SH-SY5Y (cell line): ENCODE results near the gene TOR1AIP1.

Experiments used
- GATA2 ChIP-seq: IDR thresholded peaks from 2 replicates; pipeline ENCODE4 v1.6.1; 2011; ENCODE audit warnings: mild to moderate bottlenecking, low read depth, low read length
- GATA3 ChIP-seq: IDR thresholded peaks from 2 replicates; pipeline ENCODE4 v1.6.1; 2011; ENCODE audit warnings: low read depth, mild to moderate bottlenecking, low read length, moderate library complexity

DNA sequence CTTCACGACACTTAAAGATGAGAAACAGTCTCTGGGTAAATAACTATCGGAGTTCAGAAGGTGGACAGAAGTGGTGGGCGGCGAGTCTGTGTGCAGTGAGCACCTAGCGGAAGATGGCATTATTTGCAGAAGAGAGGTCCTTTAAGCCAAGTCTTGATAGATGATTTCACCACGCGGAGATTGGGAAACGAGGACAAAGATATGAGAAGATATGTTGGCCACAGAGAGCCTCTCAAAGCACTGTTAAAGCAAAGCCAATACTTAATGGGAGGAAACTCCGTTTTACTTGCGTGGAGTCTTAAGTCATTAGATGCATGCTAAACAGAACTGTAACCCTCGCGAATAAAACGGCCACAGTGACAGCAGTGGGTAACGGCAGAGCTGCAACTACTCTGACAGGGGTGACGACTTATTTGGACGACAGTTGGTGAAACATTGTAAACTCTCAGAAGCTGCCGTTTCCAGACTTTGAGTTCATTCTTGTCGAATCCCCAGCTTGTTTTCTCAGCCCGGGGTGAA lies 71.9 kb downstream of the TOR1AIP1 start:
- TF ChIP-seq GATA2, result no peak
- TF ChIP-seq GATA3, result no peak
